ENCODE results near the gene KRTAP2-1.
"Not testable (repeated sequence)": the region's sequence is repeated elsewhere in the genome, so short reads cannot be mapped to it uniquely, and the experiment has no call there.

KRTAP2-1 gene

GRCh38 chr17:41071606-41072360 is 24.7 kb upstream of the KRTAP2-1 start:
- POLR2A ChIA-PET: no interaction called here
- CTCF ChIA-PET: no interaction called here
- TF ChIP-seq HDGF (IDR thresholded peaks at IDR 0.05; ENCODE audit: borderline replicate concordance) (no peak), CTBP1 (IDR thresholded peaks at IDR 0.05; ENCODE audit: borderline replicate concordance) (no peak), BHLHE40 (IDR thresholded peaks at IDR 0.05; ENCODE audit: borderline replicate concordance) (no peak), ARNT (IDR thresholded peaks at IDR 0.05) (no peak), SUZ12 (IDR thresholded peaks at IDR 0.05) (no peak), ELF4 (IDR thresholded peaks at IDR 0.05) (no peak), FOXK2 (IDR thresholded peaks at IDR 0.05) (no peak), FOXA1 (IDR thresholded peaks at IDR 0.05) (no peak), NFRKB (IDR thresholded peaks at IDR 0.05) (no peak), TARDBP (IDR thresholded peaks at IDR 0.05) (no peak), SP1 (IDR thresholded peaks at IDR 0.05) (no peak), LEF1 (IDR thresholded peaks at IDR 0.05; ENCODE audit: borderline replicate concordance) (no peak), ZNF384 (IDR thresholded peaks at IDR 0.05) (no peak), FOXM1 (IDR thresholded peaks at IDR 0.05; ENCODE audit: borderline replicate concordance) (no peak), L3MBTL2 (conservative IDR thresholded peaks at IDR 0.05) (no peak)
- TF ChIP-seq, protein P1, sequence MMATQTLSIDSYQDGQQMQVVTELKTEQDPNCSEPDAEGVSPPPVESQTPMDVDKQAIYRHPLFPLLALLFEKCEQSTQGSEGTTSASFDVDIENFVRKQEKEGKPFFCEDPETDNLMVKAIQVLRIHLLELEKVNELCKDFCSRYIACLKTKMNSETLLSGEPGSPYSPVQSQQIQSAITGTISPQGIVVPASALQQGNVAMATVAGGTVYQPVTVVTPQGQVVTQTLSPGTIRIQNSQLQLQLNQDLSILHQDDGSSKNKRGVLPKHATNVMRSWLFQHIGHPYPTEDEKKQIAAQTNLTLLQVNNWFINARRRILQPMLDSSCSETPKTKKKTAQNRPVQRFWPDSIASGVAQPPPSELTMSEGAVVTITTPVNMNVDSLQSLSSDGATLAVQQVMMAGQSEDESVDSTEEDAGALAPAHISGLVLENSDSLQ (IDR thresholded peaks at IDR 0.05): no peak
- no peak for DNase-seq (ENCODE audit: extremely low spot score)

GRCh38 chr17:41069031-41069430 is 21.9 kb upstream of the KRTAP2-1 start:
- ChIA-PET POLR2A (no interaction called here), CTCF (no interaction called here)
- DNase-seq (ENCODE audit: extremely low spot score): no peak
- TF ChIP-seq FOXA1 (IDR thresholded peaks at IDR 0.05) (no peak), SUZ12 (IDR thresholded peaks at IDR 0.05) (no peak), ARNT (IDR thresholded peaks at IDR 0.05) (no peak), FOXM1 (IDR thresholded peaks at IDR 0.05; ENCODE audit: borderline replicate concordance) (no peak), SP1 (IDR thresholded peaks at IDR 0.05) (no peak), LEF1 (IDR thresholded peaks at IDR 0.05; ENCODE audit: borderline replicate concordance) (no peak), ZNF384 (IDR thresholded peaks at IDR 0.05) (no peak), TARDBP (IDR thresholded peaks at IDR 0.05) (no peak), ELF4 (IDR thresholded peaks at IDR 0.05) (no peak), HDGF (IDR thresholded peaks at IDR 0.05; ENCODE audit: borderline replicate concordance) (no peak), BHLHE40 (IDR thresholded peaks at IDR 0.05; ENCODE audit: borderline replicate concordance) (no peak), FOXK2 (IDR thresholded peaks at IDR 0.05) (no peak), NFRKB (IDR thresholded peaks at IDR 0.05) (no peak), L3MBTL2 (conservative IDR thresholded peaks at IDR 0.05) (no peak), CTBP1 (IDR thresholded peaks at IDR 0.05; ENCODE audit: borderline replicate concordance) (no peak)
- TF ChIP-seq, protein P1 (IDR thresholded peaks at IDR 0.05): no peak

GRCh38 chr17:41067281-41067680 is 20.2 kb upstream of the KRTAP2-1 start:
- DNase-seq (ENCODE audit: extremely low spot score): no peak
- POLR2A ChIA-PET: no interaction called here
- CTCF ChIA-PET: no interaction called here
- no peak for TF ChIP-seq ZNF384 (IDR thresholded peaks at IDR 0.05)
- TF ChIP-seq HDGF (IDR thresholded peaks at IDR 0.05; ENCODE audit: borderline replicate concordance): no peak
- no peak for TF ChIP-seq LEF1 (IDR thresholded peaks at IDR 0.05; ENCODE audit: borderline replicate concordance)
- no peak for TF ChIP-seq SP1 (IDR thresholded peaks at IDR 0.05)
- TF ChIP-seq CTBP1 (IDR thresholded peaks at IDR 0.05; ENCODE audit: borderline replicate concordance): no peak
- TF ChIP-seq ARNT (IDR thresholded peaks at IDR 0.05): no peak
- TF ChIP-seq SUZ12 (IDR thresholded peaks at IDR 0.05): no peak
- TF ChIP-seq FOXA1 (IDR thresholded peaks at IDR 0.05): no peak
- no peak for TF ChIP-seq FOXM1 (IDR thresholded peaks at IDR 0.05; ENCODE audit: borderline replicate concordance)
- TF ChIP-seq, protein P1 (IDR thresholded peaks at IDR 0.05): no peak
- no peak for TF ChIP-seq ELF4 (IDR thresholded peaks at IDR 0.05)
- TF ChIP-seq BHLHE40 (IDR thresholded peaks at IDR 0.05; ENCODE audit: borderline replicate concordance): no peak
- no peak for TF ChIP-seq TARDBP (IDR thresholded peaks at IDR 0.05)
- no peak for TF ChIP-seq FOXK2 (IDR thresholded peaks at IDR 0.05)

GRCh38 chr17:41065829-41066624 is 18.9 kb upstream of the KRTAP2-1 start, which contains the start of gene KRTAP2-4:
Gene KRTAP2-4 (minus strand): TSS chr17:41065879. CDS start chr17:41065845, 34 bp downstream.
- no peak for DNase-seq (ENCODE audit: extremely low spot score)

GRCh38 chr17:41065016-41065689 is 18.0 kb upstream of the KRTAP2-1 start:
- DNase-seq (ENCODE audit: extremely low spot score); CTCF ChIA-PET; POLR2A ChIA-PET: not testable (repeated sequence)

More at GRCh38 chr17:41065829-41066624, 18.9 kb upstream of the KRTAP2-1 start, which contains the start of gene KRTAP2-4:
- CTCF ChIA-PET: no interaction called here
- POLR2A ChIA-PET: no interaction called here
- TF ChIP-seq FOXA1 (IDR thresholded peaks at IDR 0.05) (no peak), L3MBTL2 (conservative IDR thresholded peaks at IDR 0.05) (no peak), TARDBP (IDR thresholded peaks at IDR 0.05) (no peak), SP1 (IDR thresholded peaks at IDR 0.05) (no peak), NFRKB (IDR thresholded peaks at IDR 0.05) (no peak), ELF4 (IDR thresholded peaks at IDR 0.05) (no peak), BHLHE40 (IDR thresholded peaks at IDR 0.05; ENCODE audit: borderline replicate concordance) (no peak), FOXM1 (IDR thresholded peaks at IDR 0.05; ENCODE audit: borderline replicate concordance) (no peak), ZNF384 (IDR thresholded peaks at IDR 0.05) (no peak), FOXK2 (IDR thresholded peaks at IDR 0.05) (no peak), ARNT (IDR thresholded peaks at IDR 0.05) (no peak), LEF1 (IDR thresholded peaks at IDR 0.05; ENCODE audit: borderline replicate concordance) (no peak), CTBP1 (IDR thresholded peaks at IDR 0.05; ENCODE audit: borderline replicate concordance) (no peak), HDGF (IDR thresholded peaks at IDR 0.05; ENCODE audit: borderline replicate concordance) (no peak), SUZ12 (IDR thresholded peaks at IDR 0.05) (no peak)
- TF ChIP-seq, protein P1 (IDR thresholded peaks at IDR 0.05): no peak

Measured in HEK293T (cell line).